T-helper 2 cell (primary cell): Measurements from ENCODE around the gene CALML3.
"Not testable (repeated sequence)": the region's sequence is repeated elsewhere in the genome, so short reads cannot be mapped to it uniquely, and the experiment has no call there.

Experiments used
- DNase-seq, 5 experiments: peaks; one replicate each; pipeline versions ENCODE4 v3.0.0 to v3.0.0-alpha.2; 2012 to 2022
- total RNA-seq, 2 donors: gene quantifications; one replicate each; lab custom pipeline; 2026; lab: John Stamatoyannopoulos, UW

CALML3 gene
- total RNA-seq, result 0 reads per million in 2 donors

- no peak for DNase-seq
Measured at GRCh38 chr10:5524641-5525560, at the start of gene CALML3. Gene CALML3, plus strand, starts transcription at chr10:5524961. Its CDS starts 125 bp downstream, at chr10:5525086.

DNA sequence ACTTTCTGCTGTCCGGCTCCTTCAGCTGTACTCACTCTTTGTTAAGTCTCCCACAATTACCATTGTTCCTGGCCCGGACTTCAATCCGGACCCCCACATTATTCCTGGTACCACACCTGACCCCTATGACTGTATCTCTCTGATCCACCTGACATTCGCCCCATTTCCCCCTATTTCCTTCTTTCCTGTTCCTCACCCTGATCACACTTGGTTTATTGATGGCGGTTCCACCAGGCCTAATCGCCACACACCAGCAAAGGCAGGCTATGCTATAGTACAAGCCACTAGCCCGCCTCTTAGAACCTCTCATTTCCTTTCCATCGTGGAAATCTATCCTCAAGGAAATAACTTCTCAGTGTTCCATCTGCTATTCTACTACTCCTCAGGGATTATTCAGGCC is 49.7 kb upstream of the CALML3 start:
- not testable (repeated sequence) for DNase-seq

GRCh38 chr10:5475974-5476807 is 48.6 kb upstream of the CALML3 start:
- DNase-seq, result not testable (repeated sequence)

DNA sequence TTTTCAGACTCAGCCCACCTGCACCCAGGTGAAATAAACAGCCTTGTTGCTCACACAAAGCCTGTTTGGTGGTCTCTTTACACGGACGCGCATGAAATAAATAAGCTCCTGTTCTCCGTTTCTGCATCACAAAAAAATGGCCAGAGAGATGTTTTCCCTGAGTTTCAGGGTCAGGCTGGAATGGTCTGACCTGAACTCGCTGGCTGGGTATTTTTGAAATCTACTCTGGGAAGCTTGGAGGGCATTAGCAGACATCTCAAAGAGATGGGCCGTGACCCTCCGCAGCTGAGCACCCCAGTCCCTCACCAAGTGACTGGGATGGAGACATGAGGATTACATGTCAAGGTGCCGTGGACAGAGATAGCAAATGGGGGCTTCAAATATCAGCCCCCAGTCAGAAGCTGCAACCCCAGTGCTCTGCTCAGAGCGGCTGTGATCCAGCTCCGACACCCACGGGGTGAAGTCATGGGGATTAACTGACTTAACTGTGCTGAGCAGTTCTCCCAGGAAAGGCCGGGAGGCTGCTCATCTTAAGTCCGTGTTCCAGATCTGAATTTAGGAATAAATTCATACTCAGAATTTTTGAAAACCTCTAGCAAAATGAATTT is 47.7 kb upstream of the CALML3 start:
- no peak for DNase-seq

- DNase-seq, result no peak
Measured at GRCh38 chr10:5477948-5478693, 46.6 kb upstream of the CALML3 start.

DNA sequence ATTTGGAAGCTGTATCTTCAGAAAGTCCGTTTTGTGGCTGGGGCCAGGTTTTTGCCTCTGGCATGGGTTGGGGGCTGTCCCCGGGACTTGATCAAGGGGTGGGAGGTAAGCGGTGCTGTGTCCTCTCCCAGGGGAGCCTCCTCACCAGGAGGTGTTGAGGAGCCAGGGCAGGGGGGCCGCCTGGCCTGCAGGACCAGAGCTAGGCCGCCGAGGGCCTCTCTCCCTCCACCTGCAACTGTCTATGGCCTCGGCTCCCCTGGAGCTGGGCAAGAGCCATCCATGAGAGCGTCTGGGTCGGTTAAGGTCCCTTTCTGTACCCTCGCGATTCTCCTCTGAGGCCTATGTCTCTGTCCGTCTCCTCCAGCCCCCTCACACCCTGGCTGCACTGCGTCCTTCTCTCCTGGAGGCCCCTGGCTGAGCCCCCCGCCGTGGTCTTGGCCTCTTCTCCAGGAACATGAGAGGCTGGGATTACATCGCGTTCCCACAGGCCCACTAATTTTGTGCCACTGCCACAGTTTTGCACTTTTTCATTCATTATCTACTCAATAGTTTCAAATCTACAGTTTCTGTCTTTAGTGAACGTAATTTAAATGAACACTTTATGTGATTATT is 46.0 kb upstream of the CALML3 start:
- no peak for DNase-seq

DNA sequence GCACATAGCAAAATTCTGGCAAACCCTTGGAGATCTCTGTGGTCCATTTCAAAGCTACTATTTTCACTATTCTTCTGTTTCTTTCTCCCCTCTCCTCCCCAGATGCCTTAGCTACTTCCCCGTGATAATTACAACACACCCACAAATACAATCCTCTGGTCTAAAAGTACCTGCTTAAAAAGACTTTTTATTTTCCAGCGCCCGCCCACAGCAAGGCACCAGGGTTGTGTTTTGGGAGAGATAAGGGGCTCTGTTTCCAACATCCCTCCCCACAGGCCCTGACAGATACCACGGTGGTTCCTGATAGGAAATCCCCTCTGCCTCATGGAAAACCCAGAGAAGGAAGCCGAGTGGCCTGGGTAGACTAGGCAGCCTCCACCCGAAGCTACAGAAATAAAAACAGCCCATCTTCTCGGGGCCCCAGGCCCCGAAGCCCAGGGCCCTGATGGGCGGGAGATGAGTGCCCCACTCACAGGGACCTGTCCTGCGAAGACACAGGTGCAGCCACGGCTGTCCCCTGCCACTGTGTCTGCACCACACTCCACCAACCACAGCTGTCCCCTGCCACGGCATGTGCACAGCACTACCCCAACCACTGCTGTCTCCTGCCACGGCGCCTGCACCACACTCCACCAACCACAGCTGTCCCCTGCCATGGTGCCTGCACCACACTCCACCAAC is 45.1 kb upstream of the CALML3 start:
- peak in 1 of 5 experiments; percentile 11 for DNase-seq

DNA sequence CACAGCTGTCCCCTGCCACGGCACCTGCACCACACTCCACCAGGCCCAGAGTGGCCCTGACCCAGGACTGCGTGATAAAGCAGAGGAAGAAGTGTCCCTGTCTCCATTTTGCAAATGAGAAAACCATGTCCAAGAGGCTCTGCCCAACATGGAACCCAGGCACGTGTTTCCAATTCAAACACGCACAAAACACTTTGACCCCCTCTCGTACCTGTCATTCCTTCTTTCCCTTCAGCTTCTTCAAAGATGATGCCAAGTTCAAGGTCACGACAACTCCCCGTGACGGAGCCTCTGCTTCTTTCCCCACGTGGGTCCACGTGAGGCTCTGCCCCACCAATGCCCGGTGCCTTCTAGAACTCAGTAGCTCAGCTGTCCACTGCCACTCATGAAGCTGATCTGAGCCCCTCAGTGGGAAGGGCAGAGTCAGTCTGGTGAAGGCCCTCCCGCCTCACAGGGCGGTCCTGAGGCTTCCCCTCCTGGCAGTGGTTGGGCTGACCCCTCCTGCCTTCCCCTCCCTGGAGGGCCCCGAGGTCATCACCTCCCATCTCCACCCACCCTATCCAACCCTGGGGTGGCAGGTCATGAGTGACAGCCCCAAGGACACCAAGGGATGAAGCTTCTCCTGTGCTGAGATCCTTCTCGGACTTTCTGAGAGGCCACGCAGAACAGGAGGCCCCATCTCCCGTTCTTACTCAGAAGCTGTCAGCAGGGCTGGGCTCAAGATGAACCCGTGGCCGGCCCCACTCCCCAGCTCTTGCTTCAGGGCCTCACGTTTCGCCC is 44.4 kb upstream of the CALML3 start:
- DNase-seq, result no peak

GRCh38 chr10:5481121-5481520 is 43.6 kb upstream of the CALML3 start:
- no peak for DNase-seq

GRCh38 chr10:5482016-5482415 is 42.7 kb upstream of the CALML3 start:
- no peak for DNase-seq

- DNase-seq, result no peak
Measured at GRCh38 chr10:5484205-5484604, 40.6 kb upstream of the CALML3 start.

DNA sequence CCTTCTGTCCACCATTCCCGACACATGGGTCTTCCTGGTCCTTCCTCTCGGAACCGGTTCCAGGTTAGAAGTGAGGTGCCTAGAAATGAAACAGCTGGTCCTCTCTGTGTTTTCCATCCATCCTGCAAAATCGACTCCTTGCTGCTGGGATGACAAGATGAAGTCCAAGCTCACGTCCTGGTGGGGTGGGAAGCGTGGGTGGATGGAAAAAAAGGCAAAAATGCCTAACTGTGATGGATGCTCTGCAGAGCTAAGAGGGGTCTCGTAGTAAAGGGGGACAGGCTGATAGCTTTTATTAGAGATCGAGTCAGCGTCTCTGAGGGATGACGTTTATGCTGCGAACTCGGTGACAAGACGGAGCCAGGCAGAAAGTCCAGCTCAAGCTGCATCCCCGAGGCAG is 39.5 kb upstream of the CALML3 start:
- no peak for DNase-seq

DNA sequence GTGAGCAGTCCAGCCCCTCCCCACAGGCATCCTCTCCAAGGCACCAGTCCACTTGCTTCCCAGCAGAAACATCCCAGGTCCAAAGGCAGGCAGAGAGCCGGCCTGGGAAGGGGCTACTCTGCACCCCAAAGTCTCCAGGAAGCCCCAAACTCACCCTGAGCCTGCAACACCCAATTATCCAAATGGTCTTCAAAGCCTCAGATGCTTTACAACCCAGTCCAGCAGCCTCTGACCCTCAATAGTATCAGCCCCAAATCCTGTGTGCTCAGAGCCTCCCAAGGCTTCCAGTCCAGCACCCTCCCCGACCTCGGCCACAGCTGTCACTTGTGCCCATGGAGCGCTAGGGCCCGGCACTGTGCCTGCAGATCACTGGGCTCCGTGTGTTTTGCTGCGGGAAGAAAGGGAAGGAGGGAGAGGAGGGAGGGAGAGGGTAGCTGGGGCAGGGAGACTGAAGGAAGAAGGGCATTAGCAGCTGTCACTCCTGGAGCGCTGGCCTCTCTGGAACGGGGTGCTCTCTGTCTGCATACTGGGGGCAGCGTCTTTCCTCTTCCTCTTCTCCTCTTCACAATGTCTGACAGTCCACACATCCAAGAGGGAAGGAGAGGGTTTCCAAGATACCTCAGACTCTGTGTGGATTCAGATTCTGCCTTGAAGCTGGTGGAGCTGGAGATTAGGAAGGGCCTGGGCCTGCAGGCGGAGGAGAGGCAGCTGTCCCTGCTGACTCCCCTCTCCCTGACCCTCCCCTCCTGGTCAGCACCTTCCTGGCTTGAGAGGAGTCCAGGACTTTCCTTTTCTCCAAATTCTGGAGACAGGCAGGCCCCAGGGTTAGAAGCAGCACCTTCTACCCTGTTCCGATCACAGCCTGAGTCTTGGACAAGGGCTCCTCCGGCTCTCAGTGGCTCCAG is 38.6 kb upstream of the CALML3 start:
- DNase-seq, result no peak

DNA sequence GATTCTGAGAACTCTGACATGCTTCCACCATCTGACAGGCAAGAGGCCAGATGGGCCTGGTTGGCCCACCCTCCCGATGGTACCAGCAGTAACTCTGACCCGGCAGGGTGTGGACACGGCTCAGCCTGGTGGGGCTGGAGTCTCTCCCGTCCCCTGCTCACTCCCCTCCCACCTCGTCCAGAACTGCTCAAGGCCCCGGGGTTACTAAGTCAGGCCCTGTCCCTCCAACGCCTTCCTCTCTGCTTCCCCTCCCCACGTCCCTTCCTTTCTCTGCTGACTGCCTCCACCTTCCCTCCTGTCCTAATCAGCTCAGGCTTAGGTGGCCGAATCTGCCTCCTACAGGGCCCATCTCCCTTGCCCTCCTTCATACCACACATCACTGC is 37.9 kb upstream of the CALML3 start:
- no peak for DNase-seq

- no peak for DNase-seq
Measured at GRCh38 chr10:5488272-5489161, 36.2 kb upstream of the CALML3 start.

DNA sequence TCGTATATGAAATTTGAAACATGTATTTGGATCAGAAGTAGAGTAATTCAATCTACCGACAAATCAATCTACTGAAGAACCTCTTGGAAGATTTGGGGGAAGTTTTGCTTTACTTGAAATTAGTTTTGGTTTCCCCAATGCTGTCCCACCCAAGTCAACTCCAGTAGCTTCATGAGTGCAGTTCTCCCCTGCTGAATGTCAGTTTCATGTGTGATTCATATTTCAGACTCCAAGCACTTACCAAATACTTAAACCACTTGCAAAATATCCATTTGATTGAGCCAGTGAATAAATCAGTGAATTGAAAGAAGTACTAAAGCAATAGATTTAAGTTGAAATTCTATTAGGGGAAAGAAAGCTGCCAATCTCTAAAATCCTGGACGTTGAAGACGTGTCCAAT is 34.7 kb upstream of the CALML3 start:
- no peak for DNase-seq

DNA sequence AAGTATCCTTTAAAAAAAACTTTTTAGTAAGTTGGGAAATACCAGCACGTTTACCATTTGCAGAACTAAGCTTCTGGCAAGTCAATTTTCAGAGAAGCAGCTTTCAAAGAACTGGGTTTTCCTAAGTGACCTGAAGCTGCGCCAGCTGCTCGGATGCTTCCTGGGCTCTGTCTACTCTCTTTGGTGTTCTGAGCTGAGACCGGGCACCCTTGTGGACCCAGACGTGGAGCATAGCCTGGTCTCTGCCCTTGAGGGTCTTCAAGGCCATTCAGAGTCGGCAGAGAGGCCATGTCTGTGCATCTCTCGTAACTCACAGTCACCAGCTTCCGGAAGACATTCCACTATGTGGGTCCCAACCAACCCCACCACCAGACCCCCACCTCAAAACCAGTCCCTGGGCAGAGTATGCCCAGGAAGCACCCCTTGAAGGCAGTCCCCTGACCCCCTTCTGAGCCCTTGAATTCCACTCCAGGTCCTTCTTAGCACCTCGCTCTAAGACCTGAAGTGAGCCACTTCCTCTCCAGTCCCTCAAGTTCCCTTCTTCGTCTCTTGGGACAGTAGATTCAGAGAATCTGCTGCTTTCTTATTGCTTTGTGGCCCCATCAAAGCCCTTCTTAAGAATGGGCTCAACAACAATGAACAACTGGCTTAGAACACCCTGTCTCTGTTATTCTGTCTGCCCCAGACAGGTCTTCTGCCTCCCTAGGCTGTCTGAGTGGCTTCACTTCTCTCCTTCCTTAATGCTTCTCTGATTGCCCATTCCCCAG is 33.9 kb upstream of the CALML3 start:
- DNase-seq, result no peak

- no peak for DNase-seq
Measured at GRCh38 chr10:5491477-5491876, 33.3 kb upstream of the CALML3 start.
